ENCODE results near the gene DUS1L. TPM values are rescaled to one million over a fixed set of nuclear protein-coding genes. Genes with fewer than 3 reads are reported as not detected.
A peak's percentile ranks its signal among the peaks of the same experiment; 100 is the strongest.

The DUS1L gene
- total and polyA plus RNA-seq, 9 donors = 15.0 to 72.4 (median 62.5) TPM

GRCh38 chr17:82037889-82038195 lies 27.8 kb downstream of the DUS1L start:
- TF ChIP-seq POLR2A (IDR thresholded peaks at IDR 0.05) (no peak), EP300 (IDR thresholded peaks at IDR 0.05) (peak; percentile 23)
- Histone ChIP-seq H3K4me1 (ENCODE audit: insufficient read depth) (peaks cover 8% of the 10 kb centered on the region), H3K36me3 (no peaks in the 10 kb centered on the region), H3K27me3 (no peaks in the 10 kb centered on the region), H3K4me3 (peak overlapping the region; percentile 75), H3K9me3 (no peaks in the 10 kb centered on the region), H3K27ac (peak overlapping the region in 1 of 2 donors; percentile 91)
- 4 to 5% (median 5%) methylated on average over 10 of the region's 10 CpGs for WGBS, 3 donors
- intact Hi-C loops (cut with DNase I) = no loop called here
- no peak for DNase-seq

DNA sequence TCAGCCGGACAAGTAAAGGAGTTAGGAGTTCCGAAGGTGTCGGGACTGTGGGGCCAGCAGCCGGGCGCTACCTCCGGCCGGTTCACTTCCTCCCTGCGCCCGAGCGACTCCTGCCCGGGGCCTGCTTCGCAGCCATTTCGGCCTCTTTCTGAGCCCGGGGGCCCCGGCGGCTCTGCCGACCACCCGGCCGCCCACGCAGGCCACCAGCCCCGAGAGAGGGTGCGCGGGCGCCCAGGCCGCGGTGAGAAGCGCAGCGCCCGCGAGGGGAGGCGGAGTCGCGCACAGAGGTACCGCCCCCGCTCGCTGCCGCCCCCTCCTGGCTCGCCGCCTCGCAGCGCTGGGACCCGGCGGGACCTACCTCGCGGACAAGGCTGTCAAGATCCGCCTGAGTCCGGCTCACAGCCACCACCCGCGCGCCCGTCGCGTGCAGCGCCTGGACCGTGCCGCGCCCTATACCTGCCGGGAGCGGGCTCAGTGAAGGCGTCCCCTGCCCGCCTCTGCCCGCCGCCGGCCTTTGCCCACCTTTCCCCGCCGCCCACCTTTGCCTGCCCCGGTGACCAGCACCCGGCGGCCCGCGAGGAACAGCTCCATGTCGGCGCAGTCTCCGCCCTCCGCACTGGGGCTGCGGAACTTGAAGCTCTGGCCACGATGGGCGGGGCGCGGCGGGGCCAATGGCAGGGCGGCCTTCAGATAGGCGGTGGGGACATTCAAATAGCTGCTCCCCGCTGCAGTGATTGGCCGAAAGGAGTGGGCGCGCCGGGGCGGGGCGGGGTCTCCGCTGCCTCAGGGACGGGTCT lies 28.3 kb downstream of the DUS1L start, which contains the start of gene DCXR:
DCXR (minus strand) TSS at position 606 of the 797 bp plus-strand sequence; CDS start at position 591, 15 bp downstream.
- H3K36me3 ChIP-seq = no peaks in the 10 kb centered on the region
- peak within 1 kb of the TSS; percentile 75 for H3K4me3 ChIP-seq
- intact Hi-C loops (cut with DNase I) = no loop called here
- peaks cover 8% of the 10 kb centered on the region for H3K4me1 ChIP-seq (ENCODE audit: insufficient read depth)
- TF ChIP-seq EP300 (IDR thresholded peaks at IDR 0.05) = no peak
- TF ChIP-seq POLR2A (IDR thresholded peaks at IDR 0.05) = peak; percentile 96
- TF ChIP-seq, protein P1, sequence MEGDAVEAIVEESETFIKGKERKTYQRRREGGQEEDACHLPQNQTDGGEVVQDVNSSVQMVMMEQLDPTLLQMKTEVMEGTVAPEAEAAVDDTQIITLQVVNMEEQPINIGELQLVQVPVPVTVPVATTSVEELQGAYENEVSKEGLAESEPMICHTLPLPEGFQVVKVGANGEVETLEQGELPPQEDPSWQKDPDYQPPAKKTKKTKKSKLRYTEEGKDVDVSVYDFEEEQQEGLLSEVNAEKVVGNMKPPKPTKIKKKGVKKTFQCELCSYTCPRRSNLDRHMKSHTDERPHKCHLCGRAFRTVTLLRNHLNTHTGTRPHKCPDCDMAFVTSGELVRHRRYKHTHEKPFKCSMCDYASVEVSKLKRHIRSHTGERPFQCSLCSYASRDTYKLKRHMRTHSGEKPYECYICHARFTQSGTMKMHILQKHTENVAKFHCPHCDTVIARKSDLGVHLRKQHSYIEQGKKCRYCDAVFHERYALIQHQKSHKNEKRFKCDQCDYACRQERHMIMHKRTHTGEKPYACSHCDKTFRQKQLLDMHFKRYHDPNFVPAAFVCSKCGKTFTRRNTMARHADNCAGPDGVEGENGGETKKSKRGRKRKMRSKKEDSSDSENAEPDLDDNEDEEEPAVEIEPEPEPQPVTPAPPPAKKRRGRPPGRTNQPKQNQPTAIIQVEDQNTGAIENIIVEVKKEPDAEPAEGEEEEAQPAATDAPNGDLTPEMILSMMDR (IDR thresholded peaks at IDR 0.05) = peak; percentile 72 to 95 (median 85)
- no peaks in the 10 kb centered on the region for H3K27me3 ChIP-seq
- H3K27ac ChIP-seq = peak within 1 kb of the TSS; percentile 58 to 91
- DNase-seq = peak; percentile 94 to 98 (median 96)
- H3K9me3 ChIP-seq = no peaks in the 10 kb centered on the region
- WGBS, 3 donors = 0 to 1% (median 0%) methylated on average over 79 to 92 of the region's 92 CpGs

DNA sequence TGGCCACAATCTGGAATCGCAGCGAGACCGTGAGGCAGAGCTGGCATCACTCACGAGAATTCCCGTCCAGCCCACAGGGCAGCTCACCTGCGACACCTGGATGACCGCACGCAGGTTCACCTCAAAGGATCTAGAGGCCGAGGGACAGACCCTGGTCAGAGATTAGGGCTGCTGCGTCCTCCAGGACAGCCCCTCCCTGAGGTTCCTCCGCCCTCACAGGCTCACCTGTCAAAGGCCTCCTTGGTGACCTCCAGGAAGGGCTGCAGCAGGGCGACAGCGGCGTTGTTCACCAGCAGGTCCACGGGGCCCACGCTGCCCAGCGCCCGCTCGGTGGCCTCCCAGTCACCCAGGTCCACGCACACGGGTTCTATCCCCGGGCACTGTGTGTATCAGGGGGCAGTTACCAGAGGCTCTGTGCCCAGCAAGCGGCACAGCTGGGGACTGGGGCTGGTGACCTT lies 28.9 kb downstream of the DUS1L start:
- H3K36me3 ChIP-seq = no peaks in the 10 kb centered on the region
- peak in 1 of 5 donors; percentile 61 for DNase-seq
- intact Hi-C loops (cut with DNase I) = no loop called here
- no peak for TF ChIP-seq EP300 (IDR thresholded peaks at IDR 0.05)
- TF ChIP-seq, protein P1 (IDR thresholded peaks at IDR 0.05) = no peak
- TF ChIP-seq POLR2A (IDR thresholded peaks at IDR 0.05) = no peak
- H3K4me1 ChIP-seq (ENCODE audit: insufficient read depth) = peaks cover 8% of the 10 kb centered on the region
- 24 to 47% (median 28%) methylated on average over 11 to 23 of the region's 23 CpGs for WGBS, 3 donors
- peak overlapping the region; percentile 75 for H3K4me3 ChIP-seq
- H3K9me3 ChIP-seq = no peaks in the 10 kb centered on the region
- peak overlapping the region; percentile 58 to 91 for H3K27ac ChIP-seq
- no peaks in the 10 kb centered on the region for H3K27me3 ChIP-seq

DNA sequence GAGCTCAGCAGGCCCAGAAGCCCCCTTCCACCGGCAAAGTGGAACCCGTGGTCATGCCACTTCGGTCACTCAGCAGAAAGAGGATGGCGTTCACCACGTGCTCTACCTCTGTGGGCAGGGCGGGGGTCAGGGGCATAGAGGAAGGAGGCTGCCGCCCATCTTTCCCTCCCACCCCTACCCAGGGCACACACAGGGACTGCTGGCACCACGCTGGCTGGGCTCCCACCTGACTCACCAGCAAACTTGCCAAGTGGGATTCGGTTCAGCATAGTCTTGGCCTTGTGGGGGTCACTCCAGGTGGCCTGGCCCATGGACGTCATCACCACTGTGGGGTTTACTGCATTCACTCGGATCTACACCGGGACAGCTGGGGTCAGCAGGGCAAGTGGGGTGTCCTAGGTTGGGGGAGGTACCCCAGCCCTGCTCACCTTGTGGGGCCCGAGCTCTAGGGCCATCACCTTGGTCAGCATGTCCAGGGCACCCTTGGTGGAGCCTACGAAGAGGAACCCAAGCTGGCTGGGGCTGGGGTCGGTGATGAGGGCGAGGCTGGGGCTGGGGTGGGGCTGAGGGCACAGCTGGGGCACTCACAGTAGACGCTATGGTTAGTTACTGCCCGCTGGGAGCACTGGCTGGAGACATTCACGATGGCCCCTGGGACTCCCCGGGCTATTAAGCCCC lies 29.5 kb downstream of the DUS1L start:
- H3K27me3 ChIP-seq = no peaks in the 10 kb centered on the region
- no peak for TF ChIP-seq POLR2A (IDR thresholded peaks at IDR 0.05)
- TF ChIP-seq EP300 (IDR thresholded peaks at IDR 0.05) = no peak
- TF ChIP-seq, protein P1 (IDR thresholded peaks at IDR 0.05) = no peak
- intact Hi-C loops (cut with DNase I) = no loop called here
- no peaks in the 10 kb centered on the region for H3K36me3 ChIP-seq
- H3K4me1 ChIP-seq (ENCODE audit: insufficient read depth) = peaks cover 8% of the 10 kb centered on the region
- H3K9me3 ChIP-seq = no peaks in the 10 kb centered on the region
- 81 to 83% (median 82%) methylated on average over 20 of the region's 20 CpGs for WGBS, 3 donors
- no peak for DNase-seq
- H3K27ac ChIP-seq = peak overlapping the region; percentile 58 to 91
- peak overlapping the region; percentile 75 for H3K4me3 ChIP-seq
